Loucy (cell line): ENCODE data around the gene SLC39A9.

Experiments used
- H2AFZ ChIP-seq: fragments of 200-600 bp; sonication (generic); 2 replicates; pipeline ENCODE4 v1.6.0; 2016; ENCODE audit warnings: antibody characterized with exemption, mild to moderate bottlenecking, low read length, moderate library complexity
- H3F3A ChIP-seq: fragments of 200-600 bp; 2 replicates; pipeline ENCODE4 v1.6.0; 2016; ENCODE audit warnings: antibody characterized with exemption, low read depth, mild to moderate bottlenecking
- H3K27me3 ChIP-seq: fragments of 200-600 bp; sonication (generic); 2 replicates; pipeline ENCODE4 v1.6.1; 2014; ENCODE audit warnings: low read length, mild to moderate bottlenecking; ENCODE audit not compliant: insufficient read depth, poor library complexity, severe bottlenecking
- H3K36me3 ChIP-seq: fragments of 200-600 bp; sonication (generic); 2 replicates; pipeline ENCODE4 v1.6.1; 2016; ENCODE audit warnings: low read length; ENCODE audit not compliant: insufficient read depth
- H3K4me1 ChIP-seq: fragments of 200-600 bp; sonication (generic); 2 replicates; pipeline ENCODE4 v1.5.1; 2014; ENCODE audit warnings: low read length, mild to moderate bottlenecking; ENCODE audit not compliant: insufficient read depth, poor library complexity, severe bottlenecking
- H3K4me2 ChIP-seq: fragments of 200-600 bp; sonication (generic); 2 replicates; pipeline ENCODE4 v1.6.0; 2014; ENCODE audit warnings: antibody characterized with exemption, low read length, low read depth, mild to moderate bottlenecking; ENCODE audit not compliant: poor library complexity, severe bottlenecking
- H3K4me3 ChIP-seq: fragments of 200-600 bp; sonication (generic); 2 replicates; pipeline ENCODE4 v1.5.1; 2014; ENCODE audit warnings: low read length, mild to moderate bottlenecking, mixed read lengths; ENCODE audit not compliant: poor library complexity, severe bottlenecking
- H3K79me2 ChIP-seq: fragments of 200-600 bp; sonication (generic); 2 replicates; pipeline ENCODE4 v1.6.1; 2014; ENCODE audit warnings: low read length; ENCODE audit not compliant: insufficient read depth
- H3K9ac ChIP-seq: fragments of 200-600 bp; sonication (generic); 2 replicates; pipeline ENCODE4 v1.6.0; 2014; ENCODE audit warnings: mild to moderate bottlenecking, low read depth, low read length, moderate library complexity; ENCODE audit not compliant: poor library complexity, severe bottlenecking
- H3K9me2 ChIP-seq: fragments of 200-600 bp; sonication (generic); replicated peaks from 2 replicates; pipeline ENCODE4 v1.6.1; 2016; ENCODE audit warnings: low read depth, low read length, mixed read lengths
- H3K9me3 ChIP-seq: fragments of 200-600 bp; sonication (generic); 2 replicates; pipeline ENCODE4 v1.6.1; 2014; ENCODE audit warnings: mild to moderate bottlenecking, antibody characterized with exemption, low read length, low read depth; ENCODE audit not compliant: insufficient read depth
- H4K20me1 ChIP-seq: fragments of 200-600 bp; sonication (generic); 2 replicates; pipeline ENCODE4 v1.6.0; 2014; ENCODE audit warnings: antibody characterized with exemption, low read length, mild to moderate bottlenecking; ENCODE audit not compliant: insufficient read depth, poor library complexity, severe bottlenecking
- CTCF ChIP-seq: fragments of 200-600 bp; sonication (generic); conservative IDR thresholded peaks from 2 replicates; pipeline ENCODE4 v1.5.1; 2014; ENCODE audit warnings: mild to moderate bottlenecking, antibody characterized with exemption, low read length
- EZH2phosphoT487 ChIP-seq: fragments of 200-600 bp; IDR thresholded peaks from 2 replicates; pipeline ENCODE4 v1.6.1; 2018; ENCODE audit warnings: antibody characterized with exemption, mild to moderate bottlenecking, moderate library complexity, borderline replicate concordance

The SLC39A9 gene

DNA sequence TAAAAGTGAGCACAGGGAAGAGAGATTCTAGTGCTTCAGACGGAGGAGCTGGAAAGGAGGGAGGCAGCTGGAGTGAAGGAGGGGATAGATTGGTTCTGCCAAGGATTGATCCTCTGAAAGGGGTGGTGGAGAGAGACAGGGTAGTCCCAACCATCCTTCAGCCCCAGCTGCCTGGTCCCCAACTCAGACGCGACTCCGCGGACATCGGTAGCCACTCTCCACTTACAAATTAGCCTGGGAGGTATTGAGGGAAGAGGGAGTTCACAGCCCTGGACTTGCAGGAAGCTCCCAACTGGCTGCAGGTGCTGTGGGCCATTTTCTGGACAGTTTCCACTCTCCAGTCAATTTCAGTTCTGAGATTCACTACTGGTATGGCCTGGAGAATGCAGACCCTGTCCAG is 87.2 kb downstream of the SLC39A9 start:
- Histone ChIP-seq H3K4me3 (no peak overlapping the region), H3K4me1 (peaks cover 4% of the 10 kb centered on the region), H3K9me2 (no peaks in the 10 kb centered on the region), H3K9me3 (no peaks in the 10 kb centered on the region), H2AFZ (no peak overlapping the region), H3K36me3 (no peaks in the 10 kb centered on the region), H3K4me2 (no peak overlapping the region), H4K20me1 (no peaks in the 10 kb centered on the region), H3K9ac (no peak overlapping the region), H3F3A (no peaks in the 10 kb centered on the region), H3K79me2 (no peaks in the 10 kb centered on the region), H3K27me3 (no peaks in the 10 kb centered on the region)
- no peak for TF ChIP-seq EZH2phosphoT487

DNA sequence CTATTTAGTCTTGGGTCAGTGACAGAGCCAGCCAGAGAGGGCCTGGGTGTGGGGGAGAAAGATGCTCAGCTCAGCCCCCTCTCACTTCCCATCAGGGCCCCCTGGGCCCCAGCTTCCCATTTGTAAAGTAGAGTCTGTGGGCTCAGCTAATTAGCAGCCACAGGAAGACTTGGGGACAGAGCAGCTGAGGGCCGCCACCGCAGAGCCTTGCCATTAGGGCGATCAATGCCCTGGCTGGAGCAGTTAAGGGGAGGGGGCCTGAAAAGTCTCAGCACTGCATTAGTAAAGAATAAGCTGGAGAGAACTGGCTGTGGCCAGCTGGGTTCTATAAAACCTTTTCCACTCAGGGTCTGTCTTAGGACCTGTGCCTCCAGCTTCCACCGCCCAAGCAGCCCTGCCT is 88.7 kb downstream of the SLC39A9 start:
- H3K4me2 ChIP-seq = no peak overlapping the region
- no peak overlapping the region for H2AFZ ChIP-seq
- no peaks in the 10 kb centered on the region for H3K36me3 ChIP-seq
- no peak overlapping the region for H3K9ac ChIP-seq
- no peaks in the 10 kb centered on the region for H3K9me2 ChIP-seq
- H3K79me2 ChIP-seq = no peaks in the 10 kb centered on the region
- TF ChIP-seq CTCF = no peak
- TF ChIP-seq EZH2phosphoT487 = no peak
- H3F3A ChIP-seq = no peaks in the 10 kb centered on the region
- no peaks in the 10 kb centered on the region for H4K20me1 ChIP-seq
- H3K27me3 ChIP-seq = no peaks in the 10 kb centered on the region
- no peak overlapping the region for H3K4me3 ChIP-seq
- no peaks in the 10 kb centered on the region for H3K9me3 ChIP-seq
- no peaks in the 10 kb centered on the region for H3K4me1 ChIP-seq

- H3K4me2 ChIP-seq = no peak overlapping the region
- no peaks in the 10 kb centered on the region for H3K36me3 ChIP-seq
- H3K79me2 ChIP-seq = no peaks in the 10 kb centered on the region
- no peaks in the 10 kb centered on the region for H4K20me1 ChIP-seq
- no peaks in the 10 kb centered on the region for H3F3A ChIP-seq
- H3K9me2 ChIP-seq = no peaks in the 10 kb centered on the region
- no peak overlapping the region for H3K4me3 ChIP-seq
- no peaks in the 10 kb centered on the region for H3K4me1 ChIP-seq
- no peak overlapping the region for H2AFZ ChIP-seq
- H3K27me3 ChIP-seq = no peaks in the 10 kb centered on the region
- no peaks in the 10 kb centered on the region for H3K9me3 ChIP-seq
- TF ChIP-seq CTCF = no peak
- no peak for TF ChIP-seq EZH2phosphoT487
- no peak overlapping the region for H3K9ac ChIP-seq
Measured at GRCh38 chr14:69487771-69488170, 89.3 kb downstream of the SLC39A9 start.

- H4K20me1 ChIP-seq = no peaks in the 10 kb centered on the region
- no peaks in the 10 kb centered on the region for H3K79me2 ChIP-seq
- no peak overlapping the region for H3K4me3 ChIP-seq
- H3K9me2 ChIP-seq = no peaks in the 10 kb centered on the region
- no peaks in the 10 kb centered on the region for H3F3A ChIP-seq
- no peaks in the 10 kb centered on the region for H3K36me3 ChIP-seq
- no peak overlapping the region for H3K9ac ChIP-seq
- no peak overlapping the region for H3K4me2 ChIP-seq
- TF ChIP-seq EZH2phosphoT487 = no peak
- TF ChIP-seq CTCF = no peak
- no peaks in the 10 kb centered on the region for H3K4me1 ChIP-seq
- no peaks in the 10 kb centered on the region for H3K27me3 ChIP-seq
- H2AFZ ChIP-seq = no peak overlapping the region
- H3K9me3 ChIP-seq = no peaks in the 10 kb centered on the region
Measured at GRCh38 chr14:69489495-69489894, 91.0 kb downstream of the SLC39A9 start.
